Stimulated activated CD4-positive, alpha-beta T cell treated with anti-CD3 and anti-CD28 coated beads, Interleukin-4, amount 100 ng/mL, for 48 hours (primary cell): Measurements from ENCODE around the gene KRT2.

Source experiments
- DNase-seq, 2 donors: peaks; one replicate each; pipeline ENCODE4 v3.0.0-alpha.2; 2020; ENCODE audit warnings: low read depth in 2 of 2

Gene KRT2

DNA sequence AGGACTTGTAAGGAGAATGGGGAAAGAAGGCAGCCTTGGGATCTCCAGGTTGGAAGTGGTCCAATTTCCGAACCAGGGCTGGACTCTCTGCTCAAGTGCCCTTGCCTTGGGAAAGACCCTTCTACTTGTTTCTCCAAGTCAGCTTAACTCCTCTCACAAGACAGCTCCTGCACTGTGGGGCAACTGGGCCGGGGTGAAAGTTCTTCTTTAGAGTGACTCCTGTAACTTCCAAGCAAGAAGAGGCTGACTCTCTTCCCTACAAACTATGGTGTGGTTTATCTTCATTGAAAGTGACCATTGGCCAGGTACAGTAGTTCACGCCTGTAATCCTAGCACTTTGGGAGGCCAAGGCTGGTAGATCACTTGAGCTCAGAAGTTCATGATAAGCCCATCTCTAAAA, 14.5 kb upstream of the KRT2 start:
- DNase-seq: no peak

DNA sequence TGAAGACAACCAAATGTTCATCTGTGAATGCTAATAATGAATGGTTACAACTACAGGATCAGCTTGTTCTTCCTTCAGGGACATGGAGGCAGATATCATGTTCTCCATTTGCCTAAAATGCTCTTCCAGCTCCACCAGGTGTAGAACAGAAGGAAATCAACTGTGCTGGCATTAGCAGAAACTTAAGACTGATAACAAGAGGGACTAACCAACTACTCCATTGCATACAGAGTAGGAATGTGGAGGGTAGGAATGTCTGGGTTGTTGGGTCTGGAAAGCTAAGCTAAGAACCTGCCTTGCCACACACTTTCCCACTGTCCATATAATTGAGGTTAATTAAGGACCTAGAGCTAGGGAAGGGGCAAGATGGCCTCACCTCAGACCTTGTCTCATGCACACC, 11.4 kb upstream of the KRT2 start:
- DNase-seq: no peak

GRCh38 chr12:52662918-52663229, 10.9 kb upstream of the KRT2 start:
- no peak for DNase-seq

GRCh38 chr12:52662093-52662917, 10.3 kb upstream of the KRT2 start:
- DNase-seq: no peak

GRCh38 chr12:52661668-52662067, 9.7 kb upstream of the KRT2 start:
- no peak for DNase-seq

DNA sequence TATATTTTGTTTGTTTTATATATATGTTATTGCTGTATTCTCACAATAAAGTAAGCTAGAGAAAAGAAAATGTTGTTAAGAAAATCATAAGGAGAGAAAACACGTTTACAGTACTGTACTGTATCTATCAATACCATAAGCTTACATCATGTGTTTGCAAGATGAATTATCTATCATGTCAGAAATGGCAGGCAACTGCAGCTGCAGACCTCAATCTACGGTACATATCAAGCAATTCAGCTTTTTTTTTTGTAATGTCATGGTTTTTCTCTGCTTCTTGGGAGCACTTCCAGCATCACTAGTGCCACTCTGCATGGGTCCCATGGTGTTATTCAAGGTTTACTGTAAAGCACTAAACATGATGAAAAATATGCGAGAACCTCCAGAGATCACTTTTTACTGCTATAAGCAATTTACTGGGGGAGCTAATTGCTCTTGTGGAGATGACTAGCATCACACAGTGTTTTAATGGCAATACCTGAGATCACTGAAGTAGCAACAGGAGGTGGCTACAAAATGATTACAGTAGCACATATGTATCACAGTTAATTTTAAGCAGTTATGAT, 9.0 kb upstream of the KRT2 start:
- DNase-seq: no peak

DNA sequence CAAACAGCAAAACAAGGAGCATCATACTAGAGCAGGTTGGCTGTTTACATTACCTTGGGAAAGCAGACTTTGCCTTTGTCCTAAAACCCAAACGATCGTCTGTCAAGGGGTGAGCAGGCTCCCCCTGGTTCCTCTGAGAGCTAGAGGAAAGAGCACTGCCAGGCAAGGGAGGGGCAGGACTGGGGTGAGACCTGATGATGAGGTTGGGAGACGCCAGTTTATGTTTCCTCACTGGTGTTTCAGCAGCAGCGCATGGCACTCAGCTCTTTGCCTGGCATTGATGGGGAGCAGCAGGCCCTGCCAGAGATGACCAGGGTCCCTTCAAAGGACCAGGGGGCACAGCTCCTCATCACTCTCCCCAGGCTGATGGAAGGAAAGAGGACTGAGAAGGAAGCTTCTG, 7.9 kb upstream of the KRT2 start:
- no peak for DNase-seq

- no peak for DNase-seq
These were observed 7.4 kb upstream of the KRT2 start for GRCh38 chr12:52659395-52659794.

DNA sequence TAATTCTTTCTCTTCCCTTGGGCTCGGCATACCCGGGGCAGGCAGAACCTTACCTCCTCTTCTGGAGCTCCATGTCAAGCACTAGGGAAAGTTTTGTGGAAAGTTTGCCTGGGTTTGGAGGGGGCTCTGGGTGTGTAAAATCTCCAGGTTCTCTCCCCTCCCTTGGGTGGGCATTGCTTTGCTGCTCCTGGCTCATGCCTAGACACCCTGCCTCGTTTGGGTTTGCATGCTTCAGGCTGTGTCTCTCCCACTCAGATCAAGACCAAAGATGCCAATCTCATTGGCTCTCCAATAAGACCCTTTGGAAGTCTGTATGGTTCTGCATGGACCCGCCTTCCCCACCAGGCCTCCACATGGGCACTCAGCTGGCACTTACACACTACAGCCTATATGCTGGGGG, 6.2 kb upstream of the KRT2 start:
- no peak for DNase-seq

DNA sequence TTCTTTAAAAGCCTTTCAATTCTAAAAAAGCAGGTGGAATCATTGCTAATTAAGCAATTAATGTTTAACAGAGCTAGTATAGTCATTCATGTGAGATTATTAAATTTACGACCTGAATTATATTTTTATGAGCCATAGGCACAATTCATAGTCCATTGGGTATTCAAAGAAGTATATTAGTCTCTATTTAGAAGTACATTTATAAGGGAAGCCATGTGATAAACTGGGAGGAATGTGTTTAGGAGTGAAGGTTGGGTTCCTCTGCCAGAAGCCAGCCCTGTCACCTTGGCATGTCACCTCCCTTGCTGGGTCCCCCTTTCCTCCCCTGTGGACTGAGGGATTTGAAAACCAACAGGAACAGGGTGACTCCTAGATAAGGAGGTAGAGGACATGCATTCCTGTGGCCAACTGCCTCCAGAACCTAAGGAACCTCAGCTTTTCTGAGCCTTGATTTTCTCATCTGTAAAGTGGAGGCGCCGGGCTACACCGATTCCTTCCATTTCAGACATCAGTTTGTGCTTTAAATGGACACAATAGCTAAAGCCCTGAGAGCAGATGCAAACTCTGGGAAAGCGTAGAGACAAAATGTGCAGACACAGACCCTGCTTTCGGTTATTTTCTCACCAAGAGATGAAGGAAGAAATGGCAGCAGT, 5.4 kb upstream of the KRT2 start:
- no peak for DNase-seq

DNA sequence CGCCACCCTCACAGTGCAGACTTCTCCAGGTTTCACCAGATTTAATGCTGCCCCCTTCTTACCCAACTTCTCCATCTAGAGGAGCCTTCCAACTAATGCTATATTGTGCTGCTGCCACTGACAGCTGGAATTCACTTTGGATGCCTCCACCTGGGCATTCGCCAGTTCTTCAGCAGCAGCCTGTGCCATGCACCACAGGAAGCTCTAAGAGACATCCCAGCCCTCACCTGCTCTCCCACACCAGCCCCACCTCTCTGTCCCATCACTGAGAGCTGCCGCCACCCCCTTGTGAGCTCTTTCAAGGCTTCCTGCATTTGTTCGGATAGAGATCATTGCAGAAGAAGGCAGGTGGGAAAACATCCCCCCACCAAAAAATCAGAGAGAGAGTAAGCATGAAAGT, 4.6 kb upstream of the KRT2 start:
- no peak for DNase-seq

GRCh38 chr12:52655720-52656124, 3.7 kb upstream of the KRT2 start:
- no peak for DNase-seq

- no peak for DNase-seq
These were observed 3.2 kb upstream of the KRT2 start for GRCh38 chr12:52655251-52655650.

DNA sequence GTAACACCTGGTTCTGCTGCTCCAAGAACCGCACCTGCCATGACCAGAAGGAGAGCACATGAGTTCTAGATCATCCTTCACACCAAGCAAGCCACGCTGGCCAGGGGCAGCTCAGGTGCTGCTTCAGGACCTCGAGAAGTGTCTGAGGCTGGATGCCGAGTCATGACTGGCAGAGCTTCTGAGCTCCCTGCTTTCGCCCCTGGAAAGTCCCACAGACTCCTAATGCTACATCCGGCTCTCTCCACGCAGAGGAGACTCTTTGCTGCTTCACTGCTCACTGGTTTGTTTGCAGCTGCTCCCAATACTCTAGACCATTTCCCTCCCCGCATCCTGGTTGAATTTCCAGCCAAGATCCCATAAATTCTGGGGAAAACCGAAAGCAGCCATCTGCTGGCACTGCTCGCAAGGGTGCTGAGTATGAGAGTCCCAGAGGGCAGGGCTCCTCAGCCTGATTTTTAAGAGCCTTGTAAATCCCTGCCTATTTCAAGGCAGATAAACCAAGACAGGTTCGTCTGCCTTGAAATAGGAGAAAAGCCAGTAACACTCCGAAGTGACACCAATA, 1.4 kb downstream of the KRT2 start:
- no peak for DNase-seq

DNA sequence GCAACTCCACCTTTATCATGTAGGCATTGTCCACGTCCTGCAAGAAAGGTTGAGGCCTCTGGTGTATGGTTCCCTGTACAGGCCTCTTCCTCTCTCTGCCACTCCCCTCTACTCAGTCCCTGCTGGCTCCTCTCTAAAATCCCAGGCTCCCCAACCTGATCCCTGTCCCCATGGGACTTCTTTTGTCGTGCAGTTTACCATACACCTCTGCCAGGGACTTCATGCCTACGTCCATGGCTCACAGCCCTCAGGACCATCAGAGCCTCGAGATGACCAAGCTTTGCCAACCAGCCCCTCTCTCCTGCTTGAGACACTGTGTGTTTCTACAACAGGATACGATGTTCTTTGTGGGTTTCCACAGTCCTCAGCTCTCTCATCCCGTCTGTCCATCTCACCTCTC, 2.9 kb downstream of the KRT2 start:
- no peak for DNase-seq

DNA sequence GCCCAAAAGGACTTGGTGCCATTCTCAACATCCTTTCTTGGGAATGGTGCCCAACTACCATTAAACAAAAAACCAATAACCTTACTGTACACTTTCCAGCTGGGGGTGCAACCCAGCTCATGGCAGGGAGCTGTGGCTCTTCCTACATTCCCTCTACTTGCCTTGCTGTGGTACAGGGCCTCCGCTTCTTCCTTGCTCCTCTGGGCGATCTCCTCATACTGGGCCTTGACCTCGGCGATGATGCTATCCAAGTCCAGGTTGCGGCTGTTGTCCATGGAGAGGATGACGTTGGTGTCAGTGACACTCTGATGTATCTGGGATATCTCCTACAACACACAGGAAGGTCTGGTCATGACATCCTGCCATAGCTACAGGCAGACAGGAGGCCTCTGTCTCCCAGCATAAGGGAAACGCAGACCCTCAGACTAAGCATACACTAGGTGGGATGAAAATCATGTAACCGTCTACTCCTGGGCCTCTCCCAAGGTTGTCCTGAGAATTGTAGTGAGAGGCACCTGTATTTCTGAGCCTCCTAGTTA, 3.9 kb downstream of the KRT2 start:
- no peak for DNase-seq

- no peak for DNase-seq
These were observed 4.4 kb downstream of the KRT2 start for GRCh38 chr12:52647601-52648000.

- no peak for DNase-seq
These were observed 5.4 kb downstream of the KRT2 start for GRCh38 chr12:52646613-52647012.

- no peak for DNase-seq
These were observed 6.0 kb downstream of the KRT2 start for GRCh38 chr12:52645982-52646381.

GRCh38 chr12:52645120-52645761, 6.8 kb downstream of the KRT2 start:
- no peak for DNase-seq

- DNase-seq: no peak
These were observed 8.0 kb downstream of the KRT2 start for GRCh38 chr12:52644078-52644415.
